CD4-positive, alpha-beta T cell treated with Interleukin-17A for 4 hours (primary cell): ENCODE results near the gene SPINT1.
A peak's percentile ranks its signal among the peaks of the same experiment; 100 is the strongest.

Experiments used
- DNase-seq: peaks from one replicate; pipeline ENCODE4 v3.0.0-alpha.2; 2020; ENCODE audit warnings: mixed read lengths

The SPINT1 gene

GRCh38 chr15:40829115-40829514 lies 14.7 kb upstream of the SPINT1 start:
- DNase-seq = no peak

- no peak for DNase-seq
Measured at GRCh38 chr15:40830884-40831283, 13.0 kb upstream of the SPINT1 start.

- DNase-seq = no peak
Measured at GRCh38 chr15:40831861-40832260, 12.0 kb upstream of the SPINT1 start.

- no peak for DNase-seq
Measured at GRCh38 chr15:40832903-40833302, 10.9 kb upstream of the SPINT1 start.

GRCh38 chr15:40836020-40836419 lies 7.8 kb upstream of the SPINT1 start:
- no peak for DNase-seq

GRCh38 chr15:40838756-40839155 lies 5.1 kb upstream of the SPINT1 start:
- DNase-seq = no peak

GRCh38 chr15:40841741-40842140 lies 2.1 kb upstream of the SPINT1 start:
- DNase-seq = no peak

GRCh38 chr15:40843261-40843884 lies 475 bp upstream of the SPINT1 start:
- DNase-seq = no peak

- DNase-seq = peak; percentile 50
Measured at GRCh38 chr15:40844696-40845030, 815 bp downstream of the SPINT1 start.

GRCh38 chr15:40845036-40845435 lies 1.2 kb downstream of the SPINT1 start:
- no peak for DNase-seq

GRCh38 chr15:40845511-40846284 lies 1.9 kb downstream of the SPINT1 start:
- DNase-seq = no peak

- DNase-seq = no peak
Measured at GRCh38 chr15:40846841-40847222, 3.0 kb downstream of the SPINT1 start.

GRCh38 chr15:40847223-40847961 lies 3.5 kb downstream of the SPINT1 start:
- peak; percentile 32 for DNase-seq

GRCh38 chr15:40850576-40851112 lies 6.8 kb downstream of the SPINT1 start:
- no peak for DNase-seq

GRCh38 chr15:40852529-40852928 lies 8.7 kb downstream of the SPINT1 start:
- DNase-seq = no peak

- no peak for DNase-seq
Measured at GRCh38 chr15:40853241-40853890, 9.5 kb downstream of the SPINT1 start.

- no peak for DNase-seq
Measured at GRCh38 chr15:40854161-40854560, 10.3 kb downstream of the SPINT1 start.

GRCh38 chr15:40855706-40856234 lies 11.9 kb downstream of the SPINT1 start:
- DNase-seq = no peak

- no peak for DNase-seq
Measured at GRCh38 chr15:40856746-40857145, 12.9 kb downstream of the SPINT1 start.

- DNase-seq = peak; percentile 82
Measured at GRCh38 chr15:40857601-40858341, 13.9 kb downstream of the SPINT1 start.

GRCh38 chr15:40858706-40859105 lies 14.9 kb downstream of the SPINT1 start:
- DNase-seq = no peak

- DNase-seq = peak; percentile 91
Measured at GRCh38 chr15:40859206-40859851, 15.5 kb downstream of the SPINT1 start.
